T1000 (cell line): ENCODE measurements around the gene FLT1.

Experiments used
- DNase-seq: peaks from one replicate; lab custom pipeline; 2025; ENCODE audit warnings: mixed read lengths; lab: John Stamatoyannopoulos, UW

FLT1 gene

GRCh38 chr13:28488376-28489005, 6.4 kb downstream of the FLT1 start:
- DNase-seq = no peak

DNA sequence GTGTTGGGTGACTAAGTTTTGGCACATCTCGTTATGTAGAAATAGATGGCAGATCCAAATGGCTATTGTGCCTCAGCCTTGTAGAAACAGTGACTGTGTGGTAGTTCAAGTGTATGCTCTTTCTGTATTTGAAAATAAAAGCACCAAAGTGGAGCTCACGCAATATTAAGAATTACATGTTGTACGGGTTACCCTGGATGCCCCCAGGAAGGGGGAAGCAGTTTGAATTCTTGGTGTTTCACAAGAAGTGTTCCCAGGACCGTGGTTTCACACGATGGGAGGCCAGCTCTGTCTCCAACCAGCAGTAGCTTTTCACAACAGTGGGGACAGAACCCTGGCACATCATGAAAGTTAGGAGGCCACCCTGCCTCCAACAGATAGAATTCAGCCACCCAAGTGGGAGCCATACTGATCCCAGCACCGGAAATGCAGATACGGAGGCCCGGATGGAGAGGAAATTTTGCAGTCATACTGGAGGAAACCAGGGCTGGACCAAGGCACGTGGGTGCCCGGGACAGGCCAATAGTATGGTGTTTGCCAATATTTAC, 8.9 kb downstream of the FLT1 start:
- no peak for DNase-seq

DNA sequence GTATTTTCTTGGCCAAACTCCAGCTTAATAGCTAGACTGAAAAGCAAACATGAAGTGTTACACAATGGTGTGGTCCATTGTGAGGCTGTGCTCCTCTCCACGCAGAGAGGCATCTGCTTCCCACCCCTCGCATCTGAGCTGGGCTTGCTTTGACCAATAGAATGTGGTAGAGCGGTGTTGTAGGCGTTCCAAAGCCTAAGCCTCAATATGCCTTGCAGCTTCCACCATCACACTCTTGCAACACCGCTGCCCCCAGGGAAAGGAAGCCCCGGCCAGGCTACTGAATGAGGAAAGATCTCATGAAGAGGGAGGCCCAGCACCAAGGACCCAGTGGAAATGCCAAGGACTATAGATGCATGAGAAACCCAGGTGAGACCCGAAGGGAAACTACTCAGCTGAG, 9.4 kb downstream of the FLT1 start:
- no peak for DNase-seq

DNA sequence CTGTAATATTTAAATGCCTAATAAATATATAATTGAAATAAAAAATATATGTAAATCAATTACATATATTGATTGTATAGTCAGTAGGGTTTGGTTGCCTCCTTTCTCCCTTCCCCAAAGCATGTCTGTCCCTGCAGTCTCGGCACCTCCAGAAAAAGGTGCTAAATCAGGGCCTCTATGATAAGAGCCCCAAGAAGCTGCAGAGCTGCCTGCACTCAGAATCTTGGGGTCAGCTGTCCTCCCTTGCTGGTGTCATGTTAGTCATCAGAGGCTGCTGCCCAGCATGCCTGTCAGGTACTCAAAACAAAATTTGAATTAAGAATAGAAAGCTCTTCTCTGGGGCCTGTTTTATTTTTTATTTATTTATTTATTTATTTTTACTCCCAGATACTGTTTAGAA, 9.8 kb downstream of the FLT1 start:
- no peak for DNase-seq

- DNase-seq = no peak
Measured at GRCh38 chr13:28483313-28483931, 11.5 kb downstream of the FLT1 start.

GRCh38 chr13:28479005-28479404, 15.9 kb downstream of the FLT1 start:
- DNase-seq = no peak

DNA sequence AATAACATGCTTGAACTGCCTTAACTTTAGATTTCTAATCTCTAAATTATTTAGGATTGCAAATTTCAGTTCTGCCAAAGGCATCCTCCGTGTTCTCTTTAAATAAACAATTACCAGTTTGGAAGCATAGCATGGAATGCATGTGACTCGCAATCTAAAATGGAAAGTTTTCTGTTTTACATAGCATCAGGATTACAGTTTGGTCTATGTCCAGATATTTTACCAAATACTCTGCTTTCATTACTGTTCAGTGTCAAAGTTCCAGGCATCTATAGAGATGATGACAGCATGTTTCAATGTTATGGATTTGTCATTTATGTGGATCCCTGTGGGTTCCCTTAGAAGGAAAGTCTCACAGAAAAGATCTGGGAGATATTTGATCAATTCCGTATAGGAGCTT, 16.8 kb downstream of the FLT1 start:
- no peak for DNase-seq

DNA sequence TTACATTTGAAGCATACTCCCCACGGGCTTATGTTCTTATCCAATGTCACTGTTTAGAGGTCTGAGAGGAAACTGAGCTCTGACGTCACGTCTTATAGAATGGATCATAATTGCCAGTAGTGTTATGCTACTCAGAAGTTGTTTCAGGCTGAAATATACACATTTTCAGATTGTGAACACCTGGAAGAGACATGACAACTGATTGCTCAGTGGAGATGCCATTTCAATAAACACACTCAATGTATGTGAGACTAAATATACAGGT, 17.3 kb downstream of the FLT1 start:
- no peak for DNase-seq

- no peak for DNase-seq
Measured at GRCh38 chr13:28476919-28477708, 17.8 kb downstream of the FLT1 start.

- DNase-seq = no peak
Measured at GRCh38 chr13:28475916-28476725, 18.8 kb downstream of the FLT1 start.

DNA sequence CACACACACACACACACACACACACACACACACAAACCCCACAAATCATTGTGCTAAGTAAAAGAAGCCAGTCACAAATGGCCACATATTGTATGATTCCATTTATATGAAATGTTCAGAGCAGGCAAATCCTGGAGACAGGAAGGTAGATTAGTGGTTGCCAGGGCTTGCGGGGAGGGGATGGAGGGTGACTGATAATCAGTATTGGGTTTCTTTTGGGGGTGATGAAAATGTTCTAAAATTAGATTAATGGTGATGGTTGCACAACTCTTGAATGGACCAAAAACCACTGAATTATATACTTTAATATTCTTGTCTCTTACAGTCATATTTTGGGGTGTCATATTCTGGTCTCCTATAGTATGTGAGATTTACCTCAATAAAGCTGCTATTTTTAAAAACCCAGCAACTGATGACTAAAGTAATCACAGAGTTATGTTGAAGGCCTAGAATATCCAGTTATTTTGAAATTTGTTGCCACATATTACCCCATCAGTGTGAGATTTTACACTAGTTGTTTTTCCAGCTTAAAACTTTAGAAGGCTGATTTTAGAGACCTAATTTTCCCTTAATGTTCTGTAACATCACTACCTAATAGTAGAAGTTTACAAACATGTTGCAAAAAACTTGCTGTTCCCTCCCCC, 20.3 kb downstream of the FLT1 start:
- DNase-seq = no peak

GRCh38 chr13:28473044-28473443, 21.9 kb downstream of the FLT1 start:
- DNase-seq = no peak

DNA sequence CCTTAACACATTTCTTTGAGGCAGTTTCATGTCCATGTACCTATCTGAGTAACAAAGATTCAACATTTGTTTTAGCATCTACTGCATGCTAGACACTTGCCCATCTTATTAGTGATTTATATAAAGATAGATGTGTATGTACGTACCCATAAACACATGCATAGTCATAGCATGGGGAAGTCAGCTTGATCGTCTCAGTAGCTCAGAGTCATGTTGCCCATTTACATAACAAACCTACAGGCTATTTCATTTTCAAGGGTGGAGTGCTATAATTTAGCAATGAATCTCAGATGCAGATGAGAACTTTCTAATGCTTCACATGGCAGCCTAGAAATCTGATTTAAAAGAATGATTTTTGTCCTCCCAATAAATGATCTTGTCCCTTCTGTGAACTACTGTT, 23.5 kb downstream of the FLT1 start:
- DNase-seq = no peak

GRCh38 chr13:28470296-28470695, 24.6 kb downstream of the FLT1 start:
- DNase-seq = no peak

DNA sequence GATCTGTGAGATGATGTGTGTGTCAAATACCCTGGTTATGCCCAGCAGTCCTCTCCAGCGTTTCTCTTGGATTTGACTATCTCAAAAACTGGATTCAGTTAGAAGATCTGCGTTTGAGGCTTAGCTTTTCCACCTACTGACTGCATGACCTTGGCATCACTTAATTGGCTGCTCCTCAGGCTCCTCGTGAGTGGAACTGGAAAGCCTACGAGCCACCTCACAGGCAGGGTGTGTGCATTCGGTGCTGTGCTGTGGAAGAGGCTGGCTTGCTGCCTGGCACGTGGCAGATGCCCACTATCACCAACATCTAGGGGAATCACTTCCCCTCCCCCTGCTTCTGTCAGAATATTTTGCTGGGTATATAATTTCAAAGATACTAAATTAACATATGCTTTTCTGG, 25.6 kb downstream of the FLT1 start:
- DNase-seq = no peak

DNA sequence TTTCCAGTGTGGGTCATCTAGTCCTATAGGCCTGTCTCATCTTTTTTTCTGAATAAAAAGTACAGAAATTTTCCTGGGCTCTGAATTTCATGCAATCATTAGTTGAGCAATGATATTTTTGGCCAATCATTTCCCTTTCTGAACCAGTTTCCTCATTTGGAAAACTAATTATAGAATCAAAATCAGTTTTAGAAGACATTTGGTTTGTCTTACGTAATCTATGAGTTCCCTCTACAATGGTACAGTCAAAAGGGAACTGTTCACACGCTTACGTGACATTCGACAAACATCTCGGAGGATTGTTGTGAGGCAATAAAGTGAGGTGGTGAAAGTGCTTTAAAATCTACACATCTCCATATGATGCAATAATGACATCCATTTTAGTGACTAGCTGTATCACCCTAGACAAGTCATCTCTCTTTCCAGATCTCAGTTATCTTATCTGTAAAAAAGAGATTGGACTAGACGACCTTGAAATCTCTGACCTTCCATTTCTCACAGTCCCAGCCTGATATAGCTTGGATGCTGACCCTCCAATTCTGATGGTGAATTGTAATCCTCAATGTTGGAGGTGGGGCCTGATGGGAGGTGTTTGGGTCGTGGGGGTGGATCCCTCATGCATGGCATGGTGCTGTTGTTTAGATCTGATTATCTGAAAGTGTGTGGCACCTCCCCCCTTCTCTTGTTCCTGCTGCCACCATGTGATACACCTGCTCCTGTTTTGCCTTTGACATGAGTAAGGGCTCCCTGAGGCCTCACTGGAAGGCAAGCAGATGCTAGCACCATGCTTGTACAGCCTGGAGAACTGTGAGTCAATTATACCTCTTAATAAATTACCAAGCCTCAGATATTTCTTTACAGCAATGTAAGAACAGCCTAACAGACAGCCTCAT, 26.7 kb downstream of the FLT1 start:
- DNase-seq = no peak

GRCh38 chr13:28467034-28467433, 27.9 kb downstream of the FLT1 start:
- DNase-seq = no peak

GRCh38 chr13:28466151-28466550, 28.8 kb downstream of the FLT1 start:
- DNase-seq = no peak

DNA sequence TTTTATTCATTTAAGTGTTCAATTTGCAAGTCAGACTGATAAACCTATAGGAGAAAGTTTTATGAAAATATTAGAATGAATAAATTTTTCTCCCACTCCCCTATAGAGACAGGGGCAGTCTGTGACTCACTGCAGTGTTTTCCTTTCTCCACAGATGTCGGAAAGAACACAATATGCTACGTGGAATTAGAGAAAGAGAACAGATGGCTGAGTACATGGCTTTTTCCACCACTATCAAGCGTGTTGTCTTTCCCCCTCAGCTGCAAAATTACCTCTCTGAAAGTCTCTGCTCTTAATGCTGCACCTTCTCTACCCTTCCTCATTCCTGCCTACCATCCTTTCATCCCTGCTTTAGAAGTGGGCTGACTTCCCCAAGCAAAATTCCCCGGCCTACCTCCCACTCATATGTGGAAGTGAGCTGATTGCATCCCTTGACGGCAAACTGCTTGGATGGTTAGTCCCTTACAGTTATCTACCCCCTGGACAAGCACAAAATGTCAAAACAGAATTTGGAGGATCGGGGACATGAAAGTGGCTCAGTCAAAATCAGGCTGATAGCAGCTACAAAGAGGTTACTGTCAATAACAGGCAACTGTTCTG, 30.0 kb downstream of the FLT1 start:
- DNase-seq = no peak

GRCh38 chr13:28463481-28463880, 31.4 kb downstream of the FLT1 start:
- DNase-seq = no peak

GRCh38 chr13:28459911-28460310, 35.0 kb downstream of the FLT1 start:
- DNase-seq = no peak
